Measurements from ENCODE around the gene PDE4D.

- TF ChIP-seq CTCF (conservative IDR thresholded peaks at IDR 0.05; ENCODE audit: low read depth, low read length) (no peak), EZH2 (IDR thresholded peaks at IDR 0.05; ENCODE audit: low read length, unreplicated experiment) (no peak)
Observed at GRCh38 chr5:59296317-59297264, 596.9 kb downstream of the PDE4D start.
